Calu3 (cell line): Measurements from ENCODE around the gene ETV2. TPM values are rescaled to one million over a fixed set of nuclear protein-coding genes. Genes with fewer than 3 reads are reported as not detected.

ENCODE experiments used
- BruUV-seq: library from RNA; stranded (reverse); fragments of 400-500 nt; replicated peaks from 2 replicates; lab custom pipeline; 2021; lab: Mats Ljungman, UMichigan
- CTCF ChIA-PET: fragments of 300-600 bp; sonication (Branson Sonifier 250); formaldehyde crosslinking; loops from one replicate; lab custom pipeline; 2022; ENCODE audit warnings: antibody characterized with exemption; lab: Charles Lee
- DNase-seq: peaks from one replicate; pipeline ENCODE4 v3.0.0; 2022
- H3K27ac Mint-ChIP-seq: one replicate; pipeline ENCODE4 v1.8.0; 2022; ENCODE audit warnings: mixed read lengths; ENCODE audit not compliant: unreplicated experiment
- H3K27me3 Mint-ChIP-seq: one replicate; pipeline ENCODE4 v1.8.0; 2022; ENCODE audit warnings: mixed read lengths; ENCODE audit not compliant: unreplicated experiment
- H3K36me3 Mint-ChIP-seq: one replicate; pipeline ENCODE4 v1.8.0; 2022; ENCODE audit warnings: mild to moderate bottlenecking, moderate library complexity, mixed read lengths; ENCODE audit not compliant: insufficient read depth, unreplicated experiment
- H3K4me1 Mint-ChIP-seq: one replicate; pipeline ENCODE4 v1.8.0; 2022; ENCODE audit warnings: mild to moderate bottlenecking, low read depth, mixed read lengths; ENCODE audit not compliant: unreplicated experiment
- H3K4me3 Mint-ChIP-seq: one replicate; pipeline ENCODE4 v1.8.0; 2022; ENCODE audit warnings: mild to moderate bottlenecking, low read depth, moderate library complexity, mixed read lengths; ENCODE audit not compliant: unreplicated experiment
- H3K9me3 Mint-ChIP-seq: one replicate; pipeline ENCODE4 v1.8.0; 2022; ENCODE audit warnings: low read depth, mixed read lengths; ENCODE audit not compliant: unreplicated experiment
- intact Hi-C: fragments of 100-400 bp; cut with micrococcal nuclease; formaldehyde crosslinking; loops from one replicate; pipeline ENCODE4 v1.10.0; 2022; ENCODE audit not compliant: unreplicated experiment
- total RNA-seq: library from RNA; stranded (reverse); gene quantifications from 2 replicates; pipeline ENCODE4 v1.2.3, GENCODE V29; 2022
- TF ChIP-seq, protein P1 (sequence below): fragments of 200-600 bp; IDR thresholded peaks from one replicate; pipeline ENCODE4 v1.8.0; 2022; ENCODE audit warnings: antibody characterized with exemption; ENCODE audit not compliant: unreplicated experiment

Gene ETV2
- total RNA-seq, 1 experiment from 2014 or later, result 1.3 TPM

DNA sequence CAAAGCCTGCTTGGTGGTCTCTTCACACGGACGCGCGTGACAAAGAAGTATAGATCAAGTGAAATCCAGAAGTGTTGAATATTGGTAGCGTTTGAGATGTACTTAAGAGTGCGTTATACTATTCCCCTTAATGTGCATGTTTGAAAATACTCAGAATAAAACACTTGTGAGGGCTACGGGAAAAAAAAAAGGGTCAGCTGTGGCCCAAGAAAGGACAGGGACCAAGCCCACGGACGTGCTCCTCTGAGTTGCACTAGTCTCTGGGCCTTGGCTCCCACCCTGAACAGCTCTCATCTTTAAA is 13.3 kb upstream of the ETV2 start:
- peak overlapping the region; percentile 100 for H3K27ac Mint-ChIP-seq
- no peaks in the 10 kb centered on the region for H3K27me3 Mint-ChIP-seq
- peaks cover 27% of the 10 kb centered on the region for H3K4me1 Mint-ChIP-seq
- TF ChIP-seq, protein P1, sequence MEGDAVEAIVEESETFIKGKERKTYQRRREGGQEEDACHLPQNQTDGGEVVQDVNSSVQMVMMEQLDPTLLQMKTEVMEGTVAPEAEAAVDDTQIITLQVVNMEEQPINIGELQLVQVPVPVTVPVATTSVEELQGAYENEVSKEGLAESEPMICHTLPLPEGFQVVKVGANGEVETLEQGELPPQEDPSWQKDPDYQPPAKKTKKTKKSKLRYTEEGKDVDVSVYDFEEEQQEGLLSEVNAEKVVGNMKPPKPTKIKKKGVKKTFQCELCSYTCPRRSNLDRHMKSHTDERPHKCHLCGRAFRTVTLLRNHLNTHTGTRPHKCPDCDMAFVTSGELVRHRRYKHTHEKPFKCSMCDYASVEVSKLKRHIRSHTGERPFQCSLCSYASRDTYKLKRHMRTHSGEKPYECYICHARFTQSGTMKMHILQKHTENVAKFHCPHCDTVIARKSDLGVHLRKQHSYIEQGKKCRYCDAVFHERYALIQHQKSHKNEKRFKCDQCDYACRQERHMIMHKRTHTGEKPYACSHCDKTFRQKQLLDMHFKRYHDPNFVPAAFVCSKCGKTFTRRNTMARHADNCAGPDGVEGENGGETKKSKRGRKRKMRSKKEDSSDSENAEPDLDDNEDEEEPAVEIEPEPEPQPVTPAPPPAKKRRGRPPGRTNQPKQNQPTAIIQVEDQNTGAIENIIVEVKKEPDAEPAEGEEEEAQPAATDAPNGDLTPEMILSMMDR, result no peak
- DNase-seq, result no peak
- H3K4me3 Mint-ChIP-seq, result peak overlapping the region; percentile 99
- H3K9me3 Mint-ChIP-seq, result no peaks in the 10 kb centered on the region
- H3K36me3 Mint-ChIP-seq, result peaks cover 54% of the 10 kb centered on the region
- CTCF ChIA-PET, result interaction anchor here (0.6 kb wide), 1 partner anchor 63 kb away, joined by 4 read pairs; no protein-coding TSS in a partner anchor
- intact Hi-C loops, result no loop called here
- TSS peak; percentile 99 for BruUV-seq

DNA sequence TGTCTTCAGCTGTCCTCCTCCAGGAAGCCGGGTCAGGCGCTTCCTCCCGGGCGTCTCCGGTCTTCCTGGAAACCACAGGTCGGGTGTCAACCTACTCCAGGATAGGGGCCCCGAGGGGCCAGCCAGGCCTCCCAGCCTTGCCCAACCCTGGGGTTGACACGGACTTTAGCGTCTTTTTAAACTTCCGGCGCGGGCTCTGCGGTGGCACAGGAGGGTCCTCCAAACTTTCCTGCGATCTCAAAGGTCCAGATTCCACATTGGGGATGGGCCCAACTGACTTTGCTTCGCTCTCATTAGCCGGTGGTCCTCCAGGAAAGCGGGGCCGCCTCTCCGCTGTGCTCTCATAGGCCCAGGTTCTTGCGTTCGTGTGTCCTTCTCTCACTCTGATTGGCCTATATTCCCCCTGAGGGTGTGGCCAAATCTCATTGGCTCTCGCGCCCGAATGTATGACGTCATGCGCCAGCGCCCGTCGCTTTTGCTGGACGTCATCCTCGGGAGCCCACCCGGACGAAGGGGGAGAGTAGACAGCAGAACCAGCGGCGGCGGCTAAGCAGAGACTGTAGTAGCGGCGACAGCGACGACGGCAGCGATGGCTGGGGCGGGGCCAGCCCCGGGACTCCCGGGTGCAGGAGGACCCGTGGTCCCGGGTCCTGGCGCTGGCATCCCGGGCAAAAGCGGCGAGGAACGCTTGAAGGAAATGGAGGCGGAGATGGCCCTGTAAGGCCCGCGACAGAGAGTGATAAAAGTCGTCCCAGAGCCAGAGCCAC is 12.8 kb upstream of the ETV2 start, which contains the start of gene RBM42:
Gene RBM42 (plus strand): TSS at position 472 of the 767 bp plus-strand sequence. CDS start 118 bp downstream, at position 590.
- DNase-seq, result peak; percentile 98
- H3K27me3 Mint-ChIP-seq, result no peaks in the 10 kb centered on the region
- H3K4me1 Mint-ChIP-seq, result peaks cover 27% of the 10 kb centered on the region
- peak within 1 kb of the TSS; percentile 99 for H3K4me3 Mint-ChIP-seq
- intact Hi-C loops, result no loop called here
- CTCF ChIA-PET, result interaction anchor here (0.6 kb wide), 1 partner anchor 63 kb away, joined by 4 read pairs; no protein-coding TSS in a partner anchor
- TF ChIP-seq, protein P1, result no peak
- H3K36me3 Mint-ChIP-seq, result peaks cover 53% of the 10 kb centered on the region
- peak within 1 kb of the TSS; percentile 100 for H3K27ac Mint-ChIP-seq
- BruUV-seq, result no TSS peak
- no peaks in the 10 kb centered on the region for H3K9me3 Mint-ChIP-seq

DNA sequence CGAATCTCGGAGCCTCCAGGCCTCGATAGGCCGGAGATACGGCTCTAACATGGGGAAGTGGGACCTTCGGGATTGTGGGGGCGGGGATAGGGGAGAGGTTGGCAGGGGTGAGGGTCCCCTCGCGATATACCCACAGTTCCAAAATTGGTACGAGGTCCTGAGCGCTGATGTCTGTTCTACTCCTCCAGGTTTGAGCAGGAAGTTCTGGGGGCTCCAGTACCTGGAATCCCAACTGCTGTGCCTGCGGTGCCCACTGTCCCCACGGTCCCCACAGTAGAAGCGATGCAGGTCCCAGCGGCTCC is 12.3 kb upstream of the ETV2 start:
- CTCF ChIA-PET, result no interaction called here
- Mint-ChIP-seq H3K4me3 (peak overlapping the region; percentile 99), H3K27me3 (no peaks in the 10 kb centered on the region), H3K9me3 (no peaks in the 10 kb centered on the region), H3K27ac (peak overlapping the region; percentile 100), H3K4me1 (peaks cover 27% of the 10 kb centered on the region), H3K36me3 (peaks cover 57% of the 10 kb centered on the region)
- TF ChIP-seq, protein P1, result no peak
- BruUV-seq, result TSS peak; percentile 51
- intact Hi-C loops, result no loop called here
- DNase-seq, result no peak

DNA sequence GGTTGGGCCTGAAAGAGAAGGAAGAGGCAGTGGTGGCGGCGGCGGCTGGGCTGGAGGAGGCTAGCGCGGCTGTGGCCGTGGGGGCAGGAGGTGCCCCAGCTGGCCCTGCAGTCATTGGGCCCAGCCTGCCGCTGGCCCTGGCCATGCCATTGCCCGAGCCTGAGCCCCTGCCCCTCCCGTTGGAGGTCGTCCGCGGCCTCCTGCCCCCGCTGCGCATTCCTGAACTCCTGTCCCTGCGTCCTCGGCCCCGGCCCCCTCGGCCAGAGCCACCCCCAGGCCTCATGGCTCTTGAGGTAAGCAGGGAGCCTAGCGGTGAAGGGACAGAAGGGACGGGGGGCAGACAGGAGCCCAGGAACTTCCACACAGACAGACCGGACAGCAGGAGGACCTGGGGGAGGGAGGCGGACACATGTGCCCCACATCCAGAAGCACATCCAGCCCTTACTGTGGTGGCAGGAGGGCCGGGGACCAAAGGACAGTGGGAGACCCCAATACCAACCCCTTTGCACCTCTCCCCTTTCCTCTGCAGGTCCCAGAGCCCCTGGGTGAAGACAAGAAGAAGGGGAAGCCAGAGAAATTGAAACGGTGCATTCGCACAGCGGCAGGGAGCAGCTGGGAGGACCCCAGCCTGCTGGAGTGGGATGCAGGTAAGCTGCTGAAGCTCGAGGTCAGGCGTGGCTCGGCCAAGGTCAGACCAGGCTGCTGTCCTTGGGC is 7.7 kb upstream of the ETV2 start:
- TF ChIP-seq, protein P1, result no peak
- DNase-seq, result no peak
- BruUV-seq, result no TSS peak
- no peak overlapping the region for H3K4me3 Mint-ChIP-seq
- H3K36me3 Mint-ChIP-seq, result peaks cover 82% of the 10 kb centered on the region
- H3K9me3 Mint-ChIP-seq, result no peaks in the 10 kb centered on the region
- no peaks in the 10 kb centered on the region for H3K27me3 Mint-ChIP-seq
- CTCF ChIA-PET, result no interaction called here
- peaks cover 18% of the 10 kb centered on the region for H3K4me1 Mint-ChIP-seq
- no peak overlapping the region for H3K27ac Mint-ChIP-seq
- intact Hi-C loops, result no loop called here
